Small intestine (tissue), 7 donors: ENCODE results near the gene SYTL3. TPM values are rescaled to one million over a fixed set of nuclear protein-coding genes. Genes with fewer than 3 reads are reported as not detected.
"Not testable (repeated sequence)": the region's sequence is repeated elsewhere in the genome, so short reads cannot be mapped to it uniquely, and the experiment has no call there.

ENCODE experiments used
- DNase-seq, 2 donors: peaks; one replicate each; pipeline versions ENCODE4 v3.0.0 to v3.0.0-alpha.2; 2013
- FAIRE-seq: peaks from 2 replicates; lab custom pipeline; 2012; peaks lifted over from hg19 to GRCh38; lab: Jason Lieb, UNC
- H3K27ac ChIP-seq, 3 donors: one replicate each; pipeline ENCODE4 v1.5.1; 2013; ENCODE audit warnings: low read length in 2 of 3, mild to moderate bottlenecking in 2 of 3, control low read depth in 1 of 3, inconsistent platforms in 1 of 3, low read depth in 1 of 3, moderate library complexity in 1 of 3
- H3K27me3 ChIP-seq, 3 donors: one replicate each; pipeline ENCODE4 v1.6.1; 2013; ENCODE audit warnings: low read length in 3 of 3, inconsistent platforms in 1 of 3; ENCODE audit not compliant: control insufficient read depth in 3 of 3, insufficient read depth in 3 of 3
- H3K36me3 ChIP-seq, 3 donors: one replicate each; pipeline ENCODE4 v1.6.1; 2013; ENCODE audit warnings: low read length in 3 of 3, inconsistent platforms in 1 of 3, low read depth in 1 of 3, mild to moderate bottlenecking in 1 of 3, moderate library complexity in 1 of 3; ENCODE audit not compliant: control insufficient read depth in 3 of 3, insufficient read depth in 2 of 3
- H3K4me1 ChIP-seq, 3 donors: one replicate each; pipeline ENCODE4 v1.6.1; 2013; ENCODE audit warnings: low read length in 2 of 3, inconsistent platforms in 1 of 3, low read depth in 1 of 3, mild to moderate bottlenecking in 1 of 3, moderate library complexity in 1 of 3; ENCODE audit not compliant: control insufficient read depth in 3 of 3, insufficient read depth in 2 of 3
- H3K4me3 ChIP-seq, 3 donors: one replicate each; pipeline ENCODE4 v1.5.1; 2013; ENCODE audit warnings: low read length in 3 of 3, control low read depth in 1 of 3, inconsistent platforms in 1 of 3, low read depth in 1 of 3, mild to moderate bottlenecking in 1 of 3, moderate library complexity in 1 of 3
- H3K9me3 ChIP-seq, 2 donors: one replicate each; pipeline ENCODE4 v1.6.1; 2013; ENCODE audit warnings: low read depth in 1 of 2, low read length in 1 of 2; ENCODE audit not compliant: control insufficient read depth in 2 of 2, insufficient read depth in 1 of 2
- WGBS, 3 donors: extraction: QIAGEN DNeasy Blood & Tissue Kit; methylation state at CpG; one replicate each; pipeline ENCODE4 v1.1.7; 2013; 5-methylcytosine and 5-hydroxymethylcytosine counted together
- polyA plus RNA-seq, 4 donors: library from polyadenylated mRNA; stranded (reverse) in 3 of 4; unstranded in 1 of 4; fragments of 200-250 nt in 3 of 4; fragments of 120-200 nt in 1 of 4; gene quantifications; one replicate each; pipeline versions ENCODE4 v1.2.1 to v1.2.3, GENCODE V29; 2013
- donor health status: healthy with polysubstance abuse.
- donor health status: control.
- donor health status: control.
- donor health status: Bipolar disorder and iron deficiency.
- donor health status: healthy.

SYTL3 gene
- polyA plus RNA-seq, 4 donors = 2.9 to 5.7 (median 4.4) TPM

DNA sequence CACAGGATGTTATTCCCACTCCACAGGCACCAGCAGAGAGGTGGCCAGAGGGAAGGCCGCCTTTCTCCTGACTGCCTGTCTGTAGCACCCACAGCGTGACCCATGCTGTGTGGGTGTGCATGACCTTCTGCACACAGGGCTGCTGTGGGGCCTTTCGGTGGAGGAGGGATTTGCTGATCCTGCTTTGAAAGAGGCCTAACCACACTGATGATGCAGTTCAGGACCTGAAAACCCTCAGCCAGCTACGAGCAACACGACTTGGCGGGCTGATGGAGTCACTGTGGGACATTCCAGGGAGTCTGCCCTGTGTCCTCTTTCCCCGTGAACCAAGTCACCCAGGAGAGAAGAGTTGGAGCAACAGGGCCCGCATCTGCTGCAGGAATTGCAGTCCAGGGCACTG, 49.1 kb downstream of the SYTL3 start:
- H3K4me3 ChIP-seq = no peak overlapping the region
- WGBS, 3 donors = 87 to 92% (median 91%) methylated on average over 8 of the region's 8 CpGs
- H3K27me3 ChIP-seq = no peaks in the 10 kb centered on the region
- H3K4me1 ChIP-seq = peaks cover 0 to 6% (median 2%) of the 10 kb centered on the region in 3 donors
- DNase-seq (no peak), FAIRE-seq (no peak)
- H3K9me3 ChIP-seq = no peaks in the 10 kb centered on the region
- no peak overlapping the region for H3K27ac ChIP-seq
- H3K36me3 ChIP-seq = peaks cover 0 to 2% (median 0%) of the 10 kb centered on the region in 3 donors

DNA sequence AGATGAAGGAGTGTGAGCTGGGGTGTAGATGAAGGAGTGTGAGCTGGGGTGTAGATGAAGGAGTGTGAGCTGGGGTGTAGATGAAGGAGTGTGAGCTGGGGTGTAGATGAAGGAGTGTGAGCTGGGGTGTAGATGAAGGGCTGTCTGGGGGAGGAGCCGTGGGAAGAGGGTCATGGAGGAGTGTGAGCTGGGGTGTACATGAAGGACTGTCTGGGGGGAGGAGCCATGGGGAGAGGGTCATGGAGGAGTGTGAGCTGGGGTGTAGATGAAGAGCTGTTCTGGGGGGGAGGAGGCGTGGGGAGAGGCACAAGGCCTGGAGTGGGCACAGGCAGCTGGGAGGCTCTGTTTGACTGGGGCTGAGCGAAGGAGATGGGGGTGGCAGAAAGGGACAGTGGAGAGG, 51.4 kb downstream of the SYTL3 start:
- not testable (repeated sequence) for H3K36me3 ChIP-seq, H3K4me3 ChIP-seq, H3K27me3 ChIP-seq, H3K9me3 ChIP-seq, FAIRE-seq, H3K27ac ChIP-seq, DNase-seq
- H3K4me1 ChIP-seq = peaks cover 4 to 25% (median 7%) of the 10 kb centered on the region in 3 donors
- 94 to 99% (median 95%) methylated on average over 3 of the region's 3 CpGs for WGBS, 3 donors

DNA sequence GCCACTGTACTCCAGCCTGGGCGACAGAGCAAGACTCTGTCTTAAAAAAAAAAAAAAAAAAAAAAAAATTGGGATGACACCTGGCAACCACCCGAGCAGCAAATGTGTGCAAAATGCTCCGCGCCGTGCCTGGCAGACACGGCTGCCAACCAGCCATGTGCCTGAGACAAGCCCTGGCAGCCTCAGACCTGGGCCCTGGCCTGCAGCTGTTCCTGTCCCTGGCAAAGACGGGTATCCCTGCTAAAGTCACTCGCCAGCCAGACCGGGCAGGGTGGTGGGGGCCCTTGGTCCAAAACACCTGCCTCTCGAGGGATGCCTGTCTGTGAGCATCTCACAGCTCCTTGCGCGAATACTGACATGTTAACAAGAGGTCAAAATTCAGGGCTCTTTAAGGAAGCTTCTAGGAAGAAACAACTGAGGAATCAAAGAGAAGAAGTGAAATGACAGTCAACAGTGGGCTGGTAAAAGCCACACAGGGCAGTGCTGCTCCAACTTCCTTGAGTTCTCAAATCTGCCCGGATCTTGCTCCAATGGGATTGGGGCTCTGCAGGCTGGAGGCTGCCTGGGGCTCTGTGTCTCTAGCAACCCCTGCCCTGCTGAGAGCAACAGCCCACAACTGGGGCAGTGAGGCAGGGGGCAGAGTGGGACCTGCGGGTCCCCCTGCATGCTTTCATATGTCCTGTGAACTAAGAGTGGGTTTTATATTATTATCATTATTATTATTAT, 53.4 kb downstream of the SYTL3 start:
- 71 to 89% (median 88%) methylated on average over 13 to 14 of the region's 14 CpGs for WGBS, 3 donors
- DNase-seq (peak in 1 of 2 donors; percentile 36), FAIRE-seq (no peak)
- H3K4me1 ChIP-seq = peaks cover 7 to 43% (median 11%) of the 10 kb centered on the region in 3 donors
- no peaks in the 10 kb centered on the region for H3K9me3 ChIP-seq
- H3K36me3 ChIP-seq = peaks cover 0 to 2% (median 0%) of the 10 kb centered on the region in 3 donors
- peak overlapping the region; percentile 57 to 94 (median 72) for H3K27ac ChIP-seq
- H3K4me3 ChIP-seq = no peak overlapping the region
- no peaks in the 10 kb centered on the region for H3K27me3 ChIP-seq

DNA sequence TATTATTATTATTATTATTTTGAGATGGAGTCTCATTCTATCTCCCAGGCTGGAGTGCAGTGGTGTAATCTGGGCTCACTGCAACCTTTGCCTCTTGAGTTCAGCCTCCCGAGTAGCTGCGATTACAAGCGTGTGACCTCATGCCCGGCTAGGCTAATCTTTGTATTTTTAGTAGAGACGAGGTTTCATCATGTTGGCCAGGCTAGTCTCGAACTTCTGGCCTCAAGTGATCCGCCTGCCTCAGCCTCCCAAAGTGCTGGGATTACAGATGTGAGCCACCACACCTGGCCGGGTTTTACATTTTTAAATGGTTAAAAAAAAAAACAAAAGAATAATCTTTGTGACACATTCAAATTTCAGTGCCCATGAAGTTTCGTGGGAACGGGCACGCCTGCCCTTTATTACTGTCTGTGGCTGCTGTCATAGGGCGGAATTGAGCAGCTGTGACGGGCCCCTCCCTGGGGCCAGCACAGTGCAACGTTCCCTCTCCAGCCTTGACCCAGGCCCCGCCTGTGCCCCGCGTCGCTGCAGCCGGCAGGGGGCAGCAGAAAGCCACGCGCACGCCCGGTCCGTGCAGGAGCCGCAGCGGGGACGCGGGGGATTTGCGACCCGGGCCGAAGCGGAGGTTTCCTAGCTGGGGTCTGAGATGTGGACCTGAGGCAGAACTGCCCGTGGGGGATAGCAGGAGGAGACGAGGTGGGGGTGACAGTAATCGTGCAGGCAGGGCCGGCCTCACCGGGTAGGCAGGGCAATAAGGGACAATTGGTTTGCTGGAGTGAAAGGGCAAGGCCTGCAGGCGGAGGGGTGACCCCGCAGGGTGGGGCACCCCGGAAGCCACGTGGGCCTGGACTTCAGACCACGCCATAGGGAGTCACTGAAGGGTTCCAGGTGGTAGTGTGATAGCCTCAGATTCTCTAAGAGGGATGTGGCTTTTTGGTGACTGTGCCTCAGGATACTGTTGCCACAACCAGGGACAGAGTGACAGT, 54.3 kb downstream of the SYTL3 start:
- FAIRE-seq = no peak
- Histone ChIP-seq H3K4me1 (peaks cover 9 to 45% (median 11%) of the 10 kb centered on the region in 3 donors), H3K27ac (peak overlapping the region; percentile 89 to 94 (median 92))

DNA sequence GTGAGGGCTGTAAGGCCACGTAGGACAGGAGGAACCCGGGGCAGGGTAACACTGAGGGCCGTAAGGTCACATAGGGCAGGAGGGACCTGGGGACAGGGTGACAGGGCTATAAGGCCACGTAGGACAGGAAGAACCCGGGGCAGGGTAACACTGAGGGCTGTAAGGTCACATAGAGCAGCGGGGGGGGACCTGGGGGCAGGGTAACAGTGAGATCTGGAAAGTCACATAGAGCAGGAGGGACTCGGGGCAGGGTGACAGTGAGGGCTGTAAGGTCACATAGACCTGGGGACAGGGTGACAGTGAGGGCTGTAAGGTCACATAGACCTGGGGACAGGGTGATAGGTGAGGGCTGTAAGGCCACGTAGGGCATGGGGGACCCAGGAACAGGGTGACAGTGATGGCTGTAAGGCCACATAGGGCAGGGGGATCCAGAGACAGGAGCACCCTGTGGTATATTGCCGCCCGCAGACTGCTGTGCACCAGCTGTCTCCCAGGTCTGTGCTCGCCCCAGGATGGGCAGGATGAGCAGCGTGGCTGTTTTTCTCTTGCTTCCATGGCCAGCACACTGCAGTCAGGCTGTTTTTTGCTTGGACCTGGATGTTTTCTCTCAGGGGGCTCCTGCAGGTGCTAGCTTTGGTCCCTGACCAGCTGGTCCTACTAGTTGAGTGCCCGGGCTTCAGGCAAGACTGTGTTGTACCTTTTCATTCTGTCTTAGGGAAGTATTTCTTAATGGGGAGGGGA, 55.7 kb downstream of the SYTL3 start:
- Histone ChIP-seq H3K4me3 (no peak overlapping the region), H3K4me1 (peaks cover 9 to 45% (median 11%) of the 10 kb centered on the region in 3 donors), H3K27ac (peak overlapping the region; percentile 24 to 74 (median 73)), H3K36me3 (no peaks in the 10 kb centered on the region), H3K9me3 (no peaks in the 10 kb centered on the region), H3K27me3 (no peaks in the 10 kb centered on the region)
- no peak for DNase-seq
- FAIRE-seq = no peak
- WGBS, 3 donors = 79 to 88% (median 87%) methylated on average over 13 of the region's 13 CpGs

More for the DNA sequence above, 54.3 kb downstream of the SYTL3 start:
- WGBS, 3 donors = 3 to 10% (median 7%) methylated on average over 42 of the region's 42 CpGs
- H3K4me3 ChIP-seq = peak overlapping the region in 2 of 3 donors; percentile 19 to 43
- DNase-seq = peak; percentile 93 to 96
- no peaks in the 10 kb centered on the region for H3K9me3 ChIP-seq
- no peaks in the 10 kb centered on the region for H3K36me3 ChIP-seq
- no peaks in the 10 kb centered on the region for H3K27me3 ChIP-seq

DNA sequence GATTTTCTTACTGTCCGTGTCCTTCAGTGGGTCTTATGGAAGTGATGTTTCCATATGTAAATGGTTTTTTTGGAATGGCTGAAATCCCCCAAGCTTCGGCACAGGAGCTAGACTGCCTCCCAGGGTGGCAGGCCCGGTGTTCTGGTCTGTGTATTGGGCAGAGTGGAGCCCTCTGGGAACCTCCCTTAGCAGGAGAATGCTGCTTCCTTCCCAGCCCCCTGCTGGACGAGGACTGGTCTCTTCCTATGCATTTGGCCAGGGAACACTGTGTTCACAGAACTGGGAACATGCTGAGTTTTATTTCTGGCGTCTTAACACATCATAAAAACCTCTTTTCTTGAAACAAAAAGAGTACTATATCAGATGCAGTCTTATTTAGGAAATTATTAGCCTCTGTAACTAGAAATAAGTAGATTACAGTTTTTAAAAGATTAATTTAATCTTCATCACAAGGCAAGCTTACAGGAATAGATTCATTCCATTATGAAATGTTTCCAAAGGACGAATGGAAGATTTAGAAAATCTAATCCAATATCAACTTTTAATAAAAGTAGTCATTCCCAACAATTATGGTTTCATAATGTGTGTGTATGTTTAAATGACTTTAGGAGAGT, 56.6 kb downstream of the SYTL3 start:
- Histone ChIP-seq H3K9me3 (no peaks in the 10 kb centered on the region), H3K27me3 (no peaks in the 10 kb centered on the region), H3K4me3 (no peak overlapping the region), H3K36me3 (no peaks in the 10 kb centered on the region), H3K4me1 (peaks cover 11 to 45% (median 11%) of the 10 kb centered on the region in 3 donors), H3K27ac (peak overlapping the region; percentile 24 to 74 (median 73))
- WGBS, 3 donors = 48 to 67% (median 51%) methylated on average over 6 of the region's 6 CpGs
- FAIRE-seq (no peak), DNase-seq (peak; percentile 50 to 78)

DNA sequence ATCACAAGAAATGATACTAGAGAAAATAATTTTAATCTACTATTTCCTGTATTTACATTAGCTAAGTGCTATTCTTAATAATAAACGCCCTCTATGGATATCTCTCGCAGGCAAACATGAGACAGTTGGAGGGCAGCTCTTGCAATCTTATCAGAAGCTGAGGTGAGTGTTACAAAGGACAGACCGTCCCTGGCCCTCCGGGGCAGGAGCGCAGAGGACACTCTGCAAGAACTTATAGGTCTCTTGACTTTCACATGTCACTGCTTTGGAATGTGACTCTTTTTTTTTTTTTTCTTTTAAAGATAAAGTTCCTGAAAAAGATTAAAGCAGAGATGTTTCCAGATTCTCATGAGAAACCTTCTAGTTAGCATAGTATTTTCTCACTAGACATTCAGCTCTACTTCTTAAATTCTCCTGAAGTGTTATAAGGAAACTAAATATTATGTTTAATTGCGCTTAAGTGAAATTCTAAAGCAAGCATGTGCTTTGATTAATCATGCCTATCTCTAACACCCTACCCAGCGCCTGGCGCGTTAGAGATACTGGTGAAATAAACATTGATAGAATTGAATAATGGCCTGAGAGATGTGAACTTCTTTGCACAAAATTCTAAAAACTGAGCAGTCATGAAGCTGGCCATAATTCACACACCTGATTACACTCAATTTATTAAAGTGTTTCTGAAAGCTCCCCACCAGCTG, 57.4 kb downstream of the SYTL3 start:
- Histone ChIP-seq H3K9me3 (no peaks in the 10 kb centered on the region), H3K27ac (peak overlapping the region; percentile 70 to 78 (median 74)), H3K4me3 (no peak overlapping the region), H3K36me3 (no peaks in the 10 kb centered on the region), H3K27me3 (no peaks in the 10 kb centered on the region), H3K4me1 (peaks cover 11 to 53% (median 11%) of the 10 kb centered on the region in 3 donors)
- 12 to 39% (median 31%) methylated on average over 9 of the region's 9 CpGs for WGBS, 3 donors
- peak; percentile 19 for FAIRE-seq
- peak; percentile 88 to 97 for DNase-seq
